HG03159 (cell line): Measurements from ENCODE around the gene UCN2.

Source experiments
- ATAC-seq: cut with Tn5 transposase; IDR thresholded peaks from one replicate; pipeline ENCODE4 v1.9.1; 2021; ENCODE audit warnings: mild to moderate bottlenecking, moderate library complexity; ENCODE audit not compliant: unreplicated experiment

The UCN2 gene

DNA sequence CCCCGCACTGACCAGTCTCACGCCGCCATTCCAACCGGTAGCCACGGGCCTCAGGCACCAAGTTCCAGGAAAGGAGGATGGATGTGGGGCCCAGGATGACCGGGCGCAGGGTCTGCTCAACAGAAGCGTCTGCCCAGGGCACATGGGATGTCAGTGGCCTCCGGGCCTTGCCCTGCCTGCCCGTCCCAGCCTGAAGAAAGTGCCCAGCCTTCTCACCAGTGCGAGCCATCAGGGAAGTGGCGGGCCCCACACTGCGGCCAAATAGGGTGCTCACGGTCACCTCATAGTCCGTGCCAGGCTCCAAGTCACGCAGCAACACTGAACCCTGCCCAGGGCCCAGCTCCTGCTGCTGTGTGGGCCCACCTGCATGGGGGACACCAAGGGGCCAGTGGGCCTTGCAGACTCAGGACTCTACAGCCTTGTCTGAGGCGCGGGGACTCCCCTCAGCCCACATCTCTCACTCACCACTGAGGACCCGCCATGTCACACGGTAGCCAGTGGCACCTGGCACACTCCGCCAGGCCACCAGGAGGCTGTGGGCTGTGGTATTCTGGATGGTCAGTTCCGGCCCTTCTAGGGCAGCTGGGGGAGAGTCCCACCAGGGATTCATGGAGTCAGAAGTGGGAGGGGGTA, 28.4 kb upstream of the UCN2 start:
- ATAC-seq = no peak

DNA sequence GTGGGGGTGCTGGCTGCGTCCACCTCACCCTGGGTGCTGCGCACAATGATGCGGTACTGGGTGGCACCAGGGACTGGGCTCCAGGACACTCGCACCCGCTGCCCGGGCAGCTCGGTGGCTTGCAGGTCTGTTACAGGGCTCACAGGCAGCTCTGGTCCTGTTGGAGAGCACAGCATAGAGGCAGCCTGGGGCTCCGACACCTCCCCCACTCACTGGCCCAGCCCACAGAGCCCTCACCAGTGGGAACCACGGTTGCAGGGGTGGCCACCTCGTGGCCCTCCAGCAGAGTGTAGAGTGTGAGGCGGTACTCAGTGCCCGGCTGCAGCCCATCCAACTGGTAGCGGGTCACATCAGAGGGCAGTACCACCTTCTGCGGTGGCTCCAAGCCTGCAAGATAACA, 27.9 kb upstream of the UCN2 start:
- no peak for ATAC-seq

DNA sequence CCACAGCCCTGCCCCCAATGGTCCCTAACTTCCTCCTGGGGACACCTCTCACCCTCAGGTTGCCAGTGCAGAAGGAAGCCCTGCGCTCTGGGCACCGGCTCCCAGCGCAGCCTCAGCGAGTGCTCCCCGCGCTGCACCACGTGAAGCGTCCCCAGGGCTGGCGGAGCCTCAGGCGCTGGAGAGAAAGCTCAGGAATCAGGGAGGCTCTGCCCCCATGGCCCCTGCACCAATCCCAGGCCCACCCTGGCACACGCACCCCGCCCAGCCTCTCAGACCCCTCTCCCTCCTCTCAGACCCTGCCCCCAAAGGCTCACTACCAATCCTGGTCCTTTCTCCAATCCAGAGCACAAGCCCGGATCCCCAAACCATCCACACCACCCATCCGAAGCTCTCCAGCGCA, 24.6 kb upstream of the UCN2 start:
- no peak for ATAC-seq

DNA sequence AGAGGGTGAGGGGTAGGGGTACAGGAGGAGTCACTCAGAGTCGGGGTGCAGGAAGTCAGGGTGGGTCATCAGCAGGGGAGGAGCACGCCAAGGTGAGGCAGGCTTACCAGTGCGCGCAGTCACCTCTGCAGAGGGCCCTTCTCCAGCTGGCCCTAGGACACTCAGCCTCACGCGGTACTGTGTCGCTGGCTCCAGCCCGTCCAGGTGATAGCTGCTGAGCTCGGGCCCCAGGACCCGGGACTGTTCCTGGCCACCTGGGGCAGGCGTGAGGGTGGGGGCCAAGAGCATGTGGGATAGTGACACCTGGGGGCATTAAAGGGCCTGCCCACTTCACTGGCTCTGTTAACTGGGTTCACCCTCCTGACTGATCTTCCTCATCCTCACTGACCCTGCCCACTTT, 24.1 kb upstream of the UCN2 start:
- ATAC-seq = no peak

DNA sequence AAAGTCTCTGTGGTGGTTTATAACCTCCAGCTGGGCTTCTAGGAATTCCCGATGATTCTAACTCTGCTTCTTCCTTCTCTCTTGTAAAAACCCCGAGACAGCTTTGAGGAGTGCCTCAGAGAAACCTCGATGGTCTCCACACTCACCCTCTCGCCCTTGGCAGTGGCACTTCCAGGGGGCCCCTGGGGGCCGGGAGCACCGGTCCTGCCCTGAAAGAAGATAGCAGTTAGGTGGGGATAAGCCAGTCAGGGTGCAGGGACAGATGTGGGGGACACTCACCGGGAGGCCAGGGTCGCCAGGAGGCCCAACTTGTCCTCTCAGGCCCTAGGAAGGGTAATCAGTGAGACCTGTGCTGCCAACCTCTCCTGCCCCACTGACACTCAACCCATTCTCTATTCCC, 21.8 kb upstream of the UCN2 start:
- no peak for ATAC-seq

DNA sequence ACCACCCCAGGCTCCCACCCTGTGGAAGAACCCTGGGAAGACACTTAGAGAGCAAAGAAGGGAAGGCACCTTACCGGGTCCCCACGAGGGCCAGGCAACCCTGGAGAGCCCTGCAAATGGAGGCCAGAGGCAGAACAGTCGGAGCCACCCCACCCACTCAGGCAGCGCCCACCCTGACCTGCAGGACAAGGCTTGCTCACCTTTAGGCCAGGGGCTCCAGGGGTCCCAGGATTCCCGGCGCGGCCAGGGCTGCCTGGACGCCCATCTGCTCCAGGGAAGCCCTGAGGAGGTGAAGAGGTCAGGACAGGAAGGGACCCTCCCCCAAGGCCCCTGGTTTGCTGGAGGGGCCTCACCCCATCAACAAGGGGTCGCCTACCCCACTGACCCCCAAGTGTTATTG, 21.3 kb upstream of the UCN2 start:
- no peak for ATAC-seq

DNA sequence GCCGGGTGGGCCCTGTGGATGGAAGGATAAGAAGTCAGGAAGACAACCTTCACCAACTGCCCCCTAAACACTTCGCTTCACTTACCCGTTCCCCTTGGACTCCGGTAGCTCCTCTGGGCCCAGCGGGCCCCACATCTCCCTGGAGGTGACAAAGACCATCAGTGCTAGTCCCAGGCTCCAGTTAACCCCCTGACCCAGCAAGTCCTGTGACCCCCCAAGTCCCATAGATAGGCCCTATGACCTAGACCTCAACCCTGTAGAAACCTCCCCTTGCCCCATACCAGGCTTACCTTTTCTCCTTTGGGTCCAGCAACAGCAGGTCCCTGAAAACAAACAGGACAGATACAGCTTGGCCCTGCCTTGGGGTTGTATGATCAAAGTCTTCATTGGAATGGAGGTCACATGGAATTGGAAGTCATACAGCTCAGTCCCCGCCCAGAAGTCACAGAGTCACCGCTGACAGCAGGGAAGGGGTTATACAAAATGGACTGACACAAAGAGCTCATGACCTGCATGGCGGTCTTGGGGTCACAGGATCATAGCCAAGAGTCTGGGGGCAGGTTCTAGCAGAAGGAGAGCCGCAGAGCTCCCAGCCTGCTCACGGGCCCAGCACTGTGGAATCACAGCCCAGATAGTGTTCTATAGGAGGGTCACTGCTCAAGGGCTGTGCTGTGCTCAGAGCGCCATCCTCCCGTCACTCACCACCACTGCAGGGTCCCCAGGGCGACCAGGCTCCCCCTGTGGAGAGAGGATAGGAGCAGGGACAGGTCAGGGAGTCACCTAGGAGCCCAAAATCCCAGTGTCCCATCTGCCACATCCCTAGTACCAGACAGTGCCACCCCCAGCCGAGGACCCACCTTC, 18.3 kb upstream of the UCN2 start:
- no peak for ATAC-seq

DNA sequence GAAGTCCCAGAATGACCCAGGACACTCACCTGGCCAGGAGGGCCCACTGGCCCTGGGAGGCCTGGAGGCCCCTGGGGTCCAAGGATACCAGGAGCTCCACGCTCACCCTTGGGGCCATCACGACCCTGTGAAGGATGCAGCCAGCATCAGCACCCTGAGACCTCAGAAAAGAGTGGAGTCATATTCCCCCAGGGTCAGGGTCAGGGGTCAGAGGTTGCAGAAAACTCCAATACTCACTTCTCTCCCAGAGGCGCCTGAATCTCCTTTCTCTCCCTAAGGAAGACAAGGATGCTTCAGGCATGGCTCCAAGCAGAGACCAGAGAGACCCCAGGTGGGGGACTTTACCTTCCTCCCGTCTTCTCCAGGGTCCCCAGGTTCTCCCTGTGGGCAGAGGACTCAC, 13.1 kb upstream of the UCN2 start:
- no peak for ATAC-seq

DNA sequence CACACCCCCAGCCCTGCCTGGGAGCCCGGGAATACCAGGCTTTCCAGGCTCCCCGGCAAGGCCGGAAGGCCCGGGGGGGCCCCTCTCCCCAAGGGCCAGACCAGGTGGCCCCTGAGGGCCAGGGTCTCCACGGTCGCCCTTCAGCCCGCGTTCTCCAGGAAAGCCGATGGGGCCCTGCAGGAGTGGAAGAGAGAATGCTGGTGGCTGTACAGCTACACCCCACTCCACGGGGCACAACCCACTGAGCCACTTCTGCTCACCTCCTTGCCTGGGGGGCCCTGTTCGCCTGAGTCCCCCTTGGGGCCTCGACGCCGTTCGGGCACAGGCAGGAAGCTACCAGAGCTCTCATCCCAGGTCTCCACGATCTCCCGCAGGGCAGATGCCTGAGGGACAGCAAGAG, 11.8 kb upstream of the UCN2 start:
- no peak for ATAC-seq

DNA sequence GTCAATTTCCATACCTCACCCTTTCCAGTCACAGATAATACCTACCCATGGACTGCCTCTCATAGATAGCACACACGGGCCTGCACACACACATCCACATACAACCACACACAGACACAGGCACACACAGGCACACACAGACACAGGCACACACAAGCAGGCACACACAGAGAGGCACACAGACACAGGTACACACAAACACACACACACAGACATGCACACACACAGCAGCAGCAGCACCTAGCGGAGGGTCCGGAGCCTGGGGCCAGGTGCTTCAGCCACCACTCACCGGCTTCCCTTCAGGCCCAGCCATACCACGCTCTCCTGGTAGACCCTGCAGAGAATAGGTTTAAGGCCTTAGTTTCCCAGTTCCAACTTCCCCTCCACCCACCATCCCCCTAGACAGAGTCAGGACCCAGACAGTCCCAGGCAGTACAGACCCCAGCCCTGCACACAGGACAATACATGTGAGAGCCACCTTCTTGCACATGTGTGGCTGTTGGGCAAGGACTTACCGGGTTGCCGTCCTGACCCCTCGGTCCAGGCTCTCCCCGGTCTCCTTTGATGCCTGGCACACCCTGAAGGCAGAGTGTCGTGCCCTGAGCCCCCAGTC, 10.5 kb upstream of the UCN2 start:
- no peak for ATAC-seq

DNA sequence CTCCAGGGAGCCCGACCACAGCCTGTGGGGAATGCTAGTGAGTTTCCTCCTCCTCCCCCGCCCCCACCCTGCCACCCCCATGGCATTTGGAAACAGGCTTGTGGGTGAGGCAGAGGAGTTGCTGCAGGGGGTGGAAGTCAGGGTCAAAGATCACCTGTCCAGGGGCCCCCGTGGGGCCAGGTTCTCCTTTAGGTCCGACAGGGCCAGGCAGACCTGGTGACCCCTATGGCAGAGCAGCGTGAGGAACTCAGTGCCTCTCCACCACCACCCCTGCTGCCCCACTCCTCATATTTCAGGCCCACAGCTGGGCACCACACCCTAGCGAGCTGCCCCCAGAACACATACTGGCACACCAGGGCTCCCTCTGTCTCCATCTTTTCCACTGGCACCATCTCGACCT, 8.9 kb upstream of the UCN2 start:
- no peak for ATAC-seq

DNA sequence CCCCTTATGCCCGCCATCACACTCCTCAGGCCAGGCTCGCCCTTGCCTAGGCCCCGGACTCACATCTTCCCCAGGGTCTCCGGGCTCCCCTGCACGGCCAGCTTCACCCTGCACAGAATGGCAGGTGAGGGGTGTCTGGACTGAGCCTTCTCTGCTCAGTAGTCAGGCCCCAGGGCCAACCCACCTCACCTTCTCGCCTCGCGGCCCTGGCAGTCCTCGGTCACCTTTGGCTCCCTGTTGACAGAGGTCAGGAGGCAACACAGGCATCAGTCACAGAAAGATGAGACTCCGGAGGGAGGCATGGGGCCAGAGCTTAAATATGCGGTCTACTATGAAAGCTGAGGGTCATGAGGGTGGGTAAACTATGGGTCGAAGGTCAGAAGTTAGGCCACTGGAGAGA, 8.4 kb upstream of the UCN2 start:
- ATAC-seq = no peak

DNA sequence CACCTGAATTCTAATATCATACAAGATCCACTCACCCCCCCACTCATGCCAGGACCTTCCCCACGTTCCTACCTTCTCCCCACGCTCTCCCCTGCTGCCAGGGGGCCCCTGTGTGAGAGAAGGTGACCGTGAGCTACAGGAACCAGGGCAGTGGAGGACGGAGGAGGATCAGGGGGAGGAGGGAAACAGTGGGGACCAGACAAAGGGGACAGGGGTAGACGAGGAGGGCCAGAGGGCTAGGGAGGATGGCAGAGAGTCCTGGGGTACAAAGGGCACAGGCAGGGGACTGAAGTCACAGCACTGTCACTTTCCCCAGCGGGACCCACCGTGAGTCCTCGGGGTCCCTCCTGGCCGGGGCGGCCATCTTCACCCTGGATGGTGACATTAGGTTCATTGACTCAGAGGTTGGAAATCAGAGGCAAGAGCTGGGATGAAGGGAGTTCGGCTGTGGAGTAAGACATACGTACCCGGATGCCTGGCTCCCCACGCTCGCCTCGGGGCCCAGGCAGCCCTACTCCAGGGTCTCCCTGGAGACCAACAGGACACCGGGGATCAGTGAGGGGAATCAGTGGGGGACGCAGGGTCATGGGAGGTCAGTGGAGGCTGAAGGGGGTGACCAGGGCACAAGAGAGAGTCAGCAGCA, 6.3 kb upstream of the UCN2 start:
- no peak for ATAC-seq

DNA sequence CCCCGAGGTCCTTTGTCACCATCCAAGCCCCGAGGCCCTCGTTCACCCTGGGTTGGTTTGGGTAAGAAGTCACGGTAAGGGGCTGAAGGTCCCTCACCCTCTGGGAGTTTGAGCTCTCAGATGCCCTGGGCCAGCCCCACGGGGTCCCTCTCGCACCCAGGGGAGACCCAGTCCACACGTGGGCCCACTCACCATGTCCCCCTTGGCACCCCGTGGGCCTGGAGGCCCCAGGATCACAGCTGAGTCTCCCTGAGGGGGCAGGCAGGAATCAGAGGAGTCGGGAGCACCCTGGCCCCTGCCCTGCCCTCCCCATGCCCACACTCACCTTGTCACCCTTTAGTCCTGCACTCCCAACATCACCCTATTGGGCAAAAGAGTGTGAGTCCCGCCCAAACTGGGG, 5.8 kb upstream of the UCN2 start:
- ATAC-seq = no peak

DNA sequence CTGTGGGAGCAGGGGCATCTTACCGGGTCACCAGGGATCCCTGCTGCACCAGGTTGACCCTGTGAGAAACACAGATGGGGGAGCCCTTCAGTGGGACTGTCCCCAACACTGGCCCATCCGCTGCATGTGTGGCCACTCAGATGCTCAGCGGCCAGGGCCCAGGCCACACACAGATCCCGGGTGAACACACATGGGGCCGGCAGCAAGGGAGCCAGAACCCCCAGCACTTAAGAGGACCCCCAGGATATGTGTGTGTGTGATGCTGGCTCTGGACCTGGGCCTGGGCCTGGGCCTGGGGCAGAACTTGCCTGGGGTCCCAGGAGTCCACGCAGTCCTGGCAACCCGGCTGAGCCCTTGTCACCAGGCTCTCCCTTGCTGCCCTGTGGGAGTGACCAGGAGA, 4.9 kb upstream of the UCN2 start:
- ATAC-seq = no peak

DNA sequence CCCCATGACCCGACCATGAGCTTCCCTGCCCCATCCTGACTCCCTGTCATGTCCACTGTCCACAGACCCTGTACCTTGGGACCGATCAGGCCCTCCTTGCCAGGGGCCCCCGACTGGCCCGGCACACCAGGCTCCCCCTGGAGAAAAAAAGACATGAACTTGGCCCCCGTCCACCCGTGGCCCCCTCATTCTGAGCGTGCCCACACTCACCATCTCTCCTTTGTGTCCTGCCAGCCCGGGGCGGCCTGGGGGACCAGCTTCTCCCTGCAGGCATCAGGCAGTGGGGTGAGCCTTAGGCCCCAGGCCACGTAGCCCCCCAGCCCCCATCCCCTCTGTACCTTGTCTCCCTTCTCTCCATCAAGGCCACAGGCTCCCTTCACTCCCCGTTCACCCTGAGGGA, 3.9 kb upstream of the UCN2 start:
- no peak for ATAC-seq

DNA sequence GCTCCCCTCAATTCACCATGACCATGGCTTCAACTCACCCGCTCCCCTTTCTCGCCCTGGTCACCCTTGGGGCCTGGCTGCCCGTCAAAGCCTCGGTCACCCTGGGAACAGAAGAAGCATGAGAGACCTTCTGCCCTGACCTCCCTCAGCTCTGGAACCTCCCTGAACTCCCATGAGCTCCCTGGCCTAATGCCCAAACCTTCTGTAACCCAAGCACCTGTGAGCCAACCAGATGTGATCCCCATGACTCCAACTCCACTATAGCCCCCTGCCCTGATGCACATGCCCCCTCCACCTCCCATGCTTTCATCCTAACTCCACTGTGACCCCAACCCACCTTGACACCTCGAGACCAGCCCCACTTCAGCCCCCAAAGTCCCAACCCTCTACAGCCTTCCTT, 3.5 kb upstream of the UCN2 start:
- no peak for ATAC-seq

DNA sequence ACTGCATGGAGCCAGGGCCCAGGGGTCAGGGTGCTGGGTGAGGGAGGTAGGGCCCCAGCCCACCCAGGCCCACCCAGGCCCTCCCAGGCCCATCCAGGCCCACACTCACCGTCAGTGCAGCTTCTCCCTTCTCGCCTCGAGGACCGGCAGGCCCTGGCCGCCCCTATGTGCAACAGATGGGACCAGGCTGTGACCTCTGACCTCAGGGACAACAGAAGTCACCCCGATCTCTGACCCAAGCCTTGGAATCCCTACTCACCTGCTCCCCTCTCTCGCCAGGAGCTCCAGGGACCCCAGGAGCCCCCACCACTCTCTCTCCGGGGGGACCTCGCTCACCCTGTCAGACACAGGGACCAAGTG, 2.8 kb upstream of the UCN2 start:
- no peak for ATAC-seq

DNA sequence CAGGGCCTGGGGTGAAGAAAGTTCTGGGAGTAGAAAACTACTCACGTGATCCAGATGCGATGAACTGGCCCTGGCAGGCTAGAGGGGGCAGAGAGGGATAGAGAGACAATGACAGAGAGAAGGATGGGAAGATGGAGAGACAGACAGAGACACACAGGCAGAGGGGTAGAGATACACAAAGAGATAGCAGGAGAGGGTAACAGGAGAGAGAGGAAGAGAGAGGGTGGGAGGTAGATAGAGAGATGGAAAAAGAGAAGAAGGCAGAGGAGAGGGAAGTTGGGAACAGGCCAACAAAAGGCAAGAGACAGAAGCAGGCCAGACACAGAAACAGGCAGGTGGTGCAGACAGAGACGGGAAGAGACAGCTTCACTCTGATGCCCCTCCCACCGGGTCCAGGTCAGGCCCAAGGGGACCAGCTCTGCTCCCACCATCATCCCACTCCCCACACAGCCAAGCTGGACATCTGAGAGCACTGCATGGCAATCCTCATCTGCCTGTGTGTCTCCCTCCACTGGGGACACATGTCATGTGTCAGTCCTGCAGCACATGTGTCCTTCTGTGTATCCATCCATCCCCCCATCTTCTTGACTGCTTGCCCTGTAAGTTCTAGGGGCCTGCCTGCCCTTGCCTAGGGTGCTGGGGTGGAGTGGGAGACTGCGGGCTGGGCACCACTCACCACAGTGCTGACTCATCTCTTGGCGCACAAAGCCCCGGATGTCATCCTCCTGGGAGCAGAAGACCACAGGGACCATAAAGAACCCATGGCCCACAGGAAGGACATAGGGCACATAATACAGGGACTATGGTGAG, 2.2 kb upstream of the UCN2 start:
- no peak for ATAC-seq

DNA sequence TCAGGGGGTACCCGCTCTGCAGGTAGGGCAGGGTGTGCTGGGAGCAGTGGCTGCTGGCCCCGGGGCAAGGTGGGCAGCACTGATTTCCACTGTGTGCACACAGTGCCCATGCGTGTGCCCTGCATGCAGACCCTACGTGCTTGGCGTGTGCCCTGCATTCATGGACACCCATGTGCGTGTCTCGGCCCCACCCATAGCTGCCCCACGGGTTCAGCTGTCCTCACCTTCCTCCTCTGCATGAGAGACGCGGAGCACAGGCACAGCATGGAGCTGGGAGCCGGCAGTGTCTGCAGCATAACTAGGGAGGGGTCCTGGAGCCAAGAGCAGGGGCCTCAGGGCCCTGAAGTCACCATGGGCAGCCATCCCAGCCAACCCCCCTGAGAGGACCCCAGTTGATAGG, 1.6 kb upstream of the UCN2 start:
- no peak for ATAC-seq

DNA sequence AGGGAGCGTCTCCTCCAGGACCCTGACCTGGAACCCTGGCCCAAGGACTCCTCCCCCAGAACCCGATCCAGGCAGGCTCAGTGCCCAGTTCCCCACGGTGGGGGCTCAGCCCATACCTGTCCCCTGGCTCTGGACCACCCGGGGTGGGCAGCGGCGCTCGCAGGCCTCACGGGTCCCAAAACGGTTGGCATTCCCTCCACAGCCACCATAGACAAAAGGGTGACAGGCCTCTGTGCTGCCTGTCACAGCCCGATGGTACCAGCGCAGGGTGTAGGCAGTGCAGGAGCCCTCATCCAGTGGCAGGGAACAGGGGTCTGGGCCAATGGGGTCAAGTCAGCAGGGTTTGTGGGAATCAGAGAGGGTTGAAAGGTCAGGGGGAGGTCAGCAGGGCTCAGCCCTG, 1.1 kb upstream of the UCN2 start:
- no peak for ATAC-seq
